ENCODE data around the gene CLDN7.

CLDN7 gene

GRCh38 chr17:7249214-7249613 is 13.1 kb downstream of the CLDN7 start:
- TF ChIP-seq TAF1 (IDR thresholded peaks at IDR 0.05; ENCODE audit: borderline replicate concordance, insufficient read depth, low read length) = no peak
- no peak for TF ChIP-seq SIN3A (IDR thresholded peaks at IDR 0.05; ENCODE audit: borderline replicate concordance, insufficient read depth, low read length)

- TF ChIP-seq FOXP2 (optimal IDR thresholded peaks at IDR 0.05; ENCODE audit: borderline replicate concordance, extremely low read depth, extremely low read length, insufficient read depth) (no peak), SIN3A (IDR thresholded peaks at IDR 0.05; ENCODE audit: borderline replicate concordance, insufficient read depth, low read length) (no peak), POLR2AphosphoS5 (IDR thresholded peaks at IDR 0.05; ENCODE audit: low read depth, low read length) (no peak), TAF1 (IDR thresholded peaks at IDR 0.05; ENCODE audit: borderline replicate concordance, insufficient read depth, low read length) (no peak)
- TF ChIP-seq, protein P1, sequence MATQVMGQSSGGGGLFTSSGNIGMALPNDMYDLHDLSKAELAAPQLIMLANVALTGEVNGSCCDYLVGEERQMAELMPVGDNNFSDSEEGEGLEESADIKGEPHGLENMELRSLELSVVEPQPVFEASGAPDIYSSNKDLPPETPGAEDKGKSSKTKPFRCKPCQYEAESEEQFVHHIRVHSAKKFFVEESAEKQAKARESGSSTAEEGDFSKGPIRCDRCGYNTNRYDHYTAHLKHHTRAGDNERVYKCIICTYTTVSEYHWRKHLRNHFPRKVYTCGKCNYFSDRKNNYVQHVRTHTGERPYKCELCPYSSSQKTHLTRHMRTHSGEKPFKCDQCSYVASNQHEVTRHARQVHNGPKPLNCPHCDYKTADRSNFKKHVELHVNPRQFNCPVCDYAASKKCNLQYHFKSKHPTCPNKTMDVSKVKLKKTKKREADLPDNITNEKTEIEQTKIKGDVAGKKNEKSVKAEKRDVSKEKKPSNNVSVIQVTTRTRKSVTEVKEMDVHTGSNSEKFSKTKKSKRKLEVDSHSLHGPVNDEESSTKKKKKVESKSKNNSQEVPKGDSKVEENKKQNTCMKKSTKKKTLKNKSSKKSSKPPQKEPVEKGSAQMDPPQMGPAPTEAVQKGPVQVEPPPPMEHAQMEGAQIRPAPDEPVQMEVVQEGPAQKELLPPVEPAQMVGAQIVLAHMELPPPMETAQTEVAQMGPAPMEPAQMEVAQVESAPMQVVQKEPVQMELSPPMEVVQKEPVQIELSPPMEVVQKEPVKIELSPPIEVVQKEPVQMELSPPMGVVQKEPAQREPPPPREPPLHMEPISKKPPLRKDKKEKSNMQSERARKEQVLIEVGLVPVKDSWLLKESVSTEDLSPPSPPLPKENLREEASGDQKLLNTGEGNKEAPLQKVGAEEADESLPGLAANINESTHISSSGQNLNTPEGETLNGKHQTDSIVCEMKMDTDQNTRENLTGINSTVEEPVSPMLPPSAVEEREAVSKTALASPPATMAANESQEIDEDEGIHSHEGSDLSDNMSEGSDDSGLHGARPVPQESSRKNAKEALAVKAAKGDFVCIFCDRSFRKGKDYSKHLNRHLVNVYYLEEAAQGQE (IDR thresholded peaks at IDR 0.05; ENCODE audit: insufficient read depth in 1 of 2, low read depth in 2 of 2, low read length in 2 of 2) = no peak
These were observed 13.5 kb downstream of the CLDN7 start for GRCh38 chr17:7248796-7249195.

DNA sequence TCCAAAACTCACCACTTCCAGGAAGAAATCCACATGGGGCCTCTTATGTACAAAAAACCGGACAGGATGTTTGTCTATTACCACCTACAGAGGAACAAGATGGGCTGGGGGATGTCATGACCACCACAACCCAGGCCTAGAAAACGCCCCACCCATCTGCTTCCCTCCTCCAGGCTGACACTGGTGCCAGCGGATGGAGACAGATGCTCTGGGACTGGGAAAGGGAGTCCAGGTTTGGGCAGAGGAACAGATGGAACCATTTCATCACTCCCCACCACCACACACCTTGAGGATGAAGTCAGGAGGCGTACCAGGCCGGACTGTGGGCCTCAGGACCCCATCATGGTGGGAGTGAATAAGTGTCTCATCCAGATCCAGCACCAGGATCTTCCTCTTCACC is 15.5 kb downstream of the CLDN7 start:
- TF ChIP-seq POLR2AphosphoS5 (IDR thresholded peaks at IDR 0.05; ENCODE audit: low read depth, low read length) (no peak), TAF1 (IDR thresholded peaks at IDR 0.05; ENCODE audit: borderline replicate concordance, insufficient read depth, low read length) (no peak), SIN3A (IDR thresholded peaks at IDR 0.05; ENCODE audit: borderline replicate concordance, insufficient read depth, low read length) (no peak), FOXP2 (optimal IDR thresholded peaks at IDR 0.05; ENCODE audit: borderline replicate concordance, extremely low read depth, extremely low read length, insufficient read depth) (no peak)
- TF ChIP-seq, protein P1 (IDR thresholded peaks at IDR 0.05; ENCODE audit: insufficient read depth in 1 of 2, low read depth in 2 of 2, low read length in 2 of 2) = no peak

DNA sequence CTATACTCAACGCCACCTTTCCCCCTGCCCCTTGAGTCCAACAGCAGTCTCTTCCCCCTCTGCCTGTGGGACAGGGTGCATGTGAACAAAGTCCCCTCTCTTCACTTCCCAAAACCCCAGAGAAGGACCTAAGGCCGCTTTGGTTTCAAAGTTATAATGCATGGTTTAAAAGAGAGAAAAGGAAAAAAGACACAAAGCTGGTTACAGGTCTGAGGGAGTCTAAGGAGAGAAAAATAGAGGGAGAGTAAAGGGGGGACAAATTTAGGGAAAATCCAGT is 18.9 kb downstream of the CLDN7 start:
- TF ChIP-seq FOXP2 (optimal IDR thresholded peaks at IDR 0.05; ENCODE audit: borderline replicate concordance, extremely low read depth, extremely low read length, insufficient read depth) = no peak
- TF ChIP-seq SIN3A (IDR thresholded peaks at IDR 0.05; ENCODE audit: borderline replicate concordance, insufficient read depth, low read length) = no peak
- TF ChIP-seq, protein P1 (IDR thresholded peaks at IDR 0.05; ENCODE audit: insufficient read depth in 1 of 2, low read depth in 2 of 2, low read length in 2 of 2) = no peak
- no peak for TF ChIP-seq TAF1 (IDR thresholded peaks at IDR 0.05; ENCODE audit: borderline replicate concordance, insufficient read depth, low read length)
- TF ChIP-seq POLR2AphosphoS5 (IDR thresholded peaks at IDR 0.05; ENCODE audit: low read depth, low read length) = no peak

DNA sequence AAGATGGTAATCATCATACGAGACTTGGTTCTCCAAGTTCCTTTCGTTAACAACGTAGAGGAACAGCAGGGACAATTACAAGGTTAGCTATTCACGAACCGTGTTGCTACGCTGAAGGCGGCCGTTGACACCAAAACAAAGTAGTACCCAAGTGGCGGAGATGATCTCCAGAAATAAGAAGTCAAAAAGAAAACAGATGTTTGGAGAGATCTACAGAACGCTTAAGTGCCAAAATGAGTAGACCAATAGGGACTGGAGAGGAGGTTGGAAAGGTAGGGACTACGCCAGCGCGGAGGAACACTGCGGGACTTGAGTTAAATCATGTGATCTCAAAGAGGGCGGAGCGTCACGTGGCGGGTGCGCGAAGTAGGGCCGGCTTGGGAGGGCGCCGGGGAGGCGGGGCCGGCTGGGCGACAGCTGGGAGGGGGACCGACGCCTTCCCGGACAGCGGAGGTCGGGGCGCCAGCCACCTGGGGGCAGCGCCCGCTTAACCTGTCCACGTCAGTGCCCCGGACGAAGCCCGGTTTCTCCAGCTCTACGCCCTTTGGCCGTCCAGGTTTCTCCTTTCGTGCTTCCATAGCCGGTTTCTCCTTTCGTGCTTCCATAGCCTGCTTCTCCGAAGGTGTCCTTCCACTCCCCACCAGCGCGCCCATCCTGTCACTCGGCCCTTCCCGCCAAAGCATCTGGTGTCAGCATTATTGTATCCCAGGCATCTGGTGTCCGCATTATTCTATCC is 19.4 kb downstream of the CLDN7 start:
- TF ChIP-seq, protein P1 (IDR thresholded peaks at IDR 0.05; ENCODE audit: insufficient read depth in 1 of 2, low read depth in 2 of 2, low read length in 2 of 2) = no peak
- TF ChIP-seq POLR2AphosphoS5 (IDR thresholded peaks at IDR 0.05; ENCODE audit: low read depth, low read length) = peak; percentile 95
- peak; percentile 99; the same call in 1 of the 2 replicates for TF ChIP-seq SIN3A (IDR thresholded peaks at IDR 0.05; ENCODE audit: borderline replicate concordance, insufficient read depth, low read length)
- peak; percentile 45 for TF ChIP-seq FOXP2 (optimal IDR thresholded peaks at IDR 0.05; ENCODE audit: borderline replicate concordance, extremely low read depth, extremely low read length, insufficient read depth)
- peak; percentile 77; the same call in 1 of the 2 replicates for TF ChIP-seq TAF1 (IDR thresholded peaks at IDR 0.05; ENCODE audit: borderline replicate concordance, insufficient read depth, low read length)

Measured in PFSK-1 (cell line).